ENCODE results near the gene LDLR.
A peak's percentile ranks its signal among the peaks of the same experiment; 100 is the strongest.
"Not testable (repeated sequence)": the region's sequence is repeated elsewhere in the genome, so short reads cannot be mapped to it uniquely, and the experiment has no call there.

LDLR gene

GRCh38 chr19:11093689-11094238 is 4.5 kb downstream of the LDLR start:
- Histone ChIP-seq H3K4me2 (ENCODE audit: low read length) (no peak overlapping the region), H3K9ac (no peak overlapping the region), H3K4me1 (peaks cover 3% of the 10 kb centered on the region), H3K4me3 (ENCODE audit: low read depth, low read length) (no peak overlapping the region), H3K27ac (no peak overlapping the region), H3K27me3 (ENCODE audit: control insufficient read depth, insufficient read depth, low read length) (no peaks in the 10 kb centered on the region), H3K36me3 (ENCODE audit: control insufficient read depth, insufficient read depth, low read length) (no peaks in the 10 kb centered on the region), H3K9me3 (ENCODE audit: control insufficient read depth, low read length) (no peaks in the 10 kb centered on the region), H3K79me2 (no peaks in the 10 kb centered on the region), H2AFZ (no peak overlapping the region)
- TF ChIP-seq CTCF (IDR thresholded peaks at IDR 0.05), result no peak

- Histone ChIP-seq H3K36me3 (ENCODE audit: control insufficient read depth, insufficient read depth, low read length) (no peaks in the 10 kb centered on the region), H3K27ac (peak overlapping the region; percentile 44)
Measured at GRCh38 chr19:11094520-11094894, 5.2 kb downstream of the LDLR start.

GRCh38 chr19:11096210-11096841 is 7.1 kb downstream of the LDLR start:
- Histone ChIP-seq H3K9ac (no peak overlapping the region), H3K4me1 (no peaks in the 10 kb centered on the region), H3K27ac (no peak overlapping the region), H2AFZ (no peak overlapping the region), H3K79me2 (no peaks in the 10 kb centered on the region), H3K36me3 (ENCODE audit: control insufficient read depth, insufficient read depth, low read length) (no peaks in the 10 kb centered on the region), H3K4me3 (ENCODE audit: low read depth, low read length) (no peak overlapping the region), H3K4me2 (ENCODE audit: low read length) (no peak overlapping the region), H3K27me3 (ENCODE audit: control insufficient read depth, insufficient read depth, low read length) (no peaks in the 10 kb centered on the region), H3K9me3 (ENCODE audit: control insufficient read depth, low read length) (no peaks in the 10 kb centered on the region)
- no peak for TF ChIP-seq CTCF (IDR thresholded peaks at IDR 0.05)

More at GRCh38 chr19:11094520-11094894, 5.2 kb downstream of the LDLR start:
- Histone ChIP-seq H3K9ac (no peak overlapping the region), H3K4me3 (ENCODE audit: low read depth, low read length) (no peak overlapping the region), H3K4me2 (ENCODE audit: low read length) (no peak overlapping the region), H2AFZ (no peak overlapping the region), H3K4me1 (peaks cover 3% of the 10 kb centered on the region), H3K79me2 (no peaks in the 10 kb centered on the region), H3K9me3 (ENCODE audit: control insufficient read depth, low read length) (no peaks in the 10 kb centered on the region), H3K27me3 (ENCODE audit: control insufficient read depth, insufficient read depth, low read length) (no peaks in the 10 kb centered on the region)
- no peak for TF ChIP-seq CTCF (IDR thresholded peaks at IDR 0.05)

- H3K4me3 ChIP-seq (ENCODE audit: low read depth, low read length); H3K4me1 ChIP-seq; H2AFZ ChIP-seq; H3K79me2 ChIP-seq; H3K9me3 ChIP-seq (ENCODE audit: control insufficient read depth, low read length); H3K9ac ChIP-seq; H3K27ac ChIP-seq; H3K36me3 ChIP-seq (ENCODE audit: control insufficient read depth, insufficient read depth, low read length); H3K4me2 ChIP-seq (ENCODE audit: low read length); H3K27me3 ChIP-seq (ENCODE audit: control insufficient read depth, insufficient read depth, low read length): not testable (repeated sequence)
Measured at GRCh38 chr19:11097367-11097766, 8.1 kb downstream of the LDLR start.

GRCh38 chr19:11098327-11098726 is 9.1 kb downstream of the LDLR start:
- Histone ChIP-seq H3K9ac (no peak overlapping the region), H3K36me3 (ENCODE audit: control insufficient read depth, insufficient read depth, low read length) (no peaks in the 10 kb centered on the region), H3K9me3 (ENCODE audit: control insufficient read depth, low read length) (no peaks in the 10 kb centered on the region), H3K79me2 (no peaks in the 10 kb centered on the region), H2AFZ (no peak overlapping the region), H3K4me3 (ENCODE audit: low read depth, low read length) (no peak overlapping the region), H3K27ac (no peak overlapping the region), H3K4me2 (ENCODE audit: low read length) (no peak overlapping the region), H3K27me3 (ENCODE audit: control insufficient read depth, insufficient read depth, low read length) (no peaks in the 10 kb centered on the region), H3K4me1 (no peaks in the 10 kb centered on the region)
- no peak for TF ChIP-seq CTCF (IDR thresholded peaks at IDR 0.05)

Measured in parathyroid adenoma (tissue), 2 donors.